Central memory CD8-positive, alpha-beta T cell (primary cell): Measurements from ENCODE around the gene KRT38.
A peak's percentile ranks its signal among the peaks of the same experiment; 100 is the strongest.
"Not testable (repeated sequence)": the region's sequence is repeated elsewhere in the genome, so short reads cannot be mapped to it uniquely, and the experiment has no call there.

Experiments
- ATAC-seq: fragments of 150-1000 bp; cut with Tn5 transposase; replicated peaks from 2 replicates; pipeline ENCODE4 v1.10.0; 2022; ENCODE audit warnings: mild to moderate bottlenecking, moderate FRiP score, moderate number of reproducible peaks; ENCODE audit not compliant: poor library complexity, severe bottlenecking; ENCODE audit errors: extremely low read depth
- DNase-seq, 2 donors: peaks; one replicate each; pipeline ENCODE4 v3.0.0; 2021; ENCODE audit warnings: low spot score in 2 of 2
- H3K27ac Mint-ChIP-seq: one replicate; pipeline ENCODE4 v1.8.0; 2022; ENCODE audit warnings: low read depth, mild to moderate bottlenecking, moderate library complexity, mixed read lengths
- H3K27me3 Mint-ChIP-seq: one replicate; pipeline ENCODE4 v1.8.0; 2022; ENCODE audit warnings: mixed read lengths
- H3K36me3 Mint-ChIP-seq: one replicate; pipeline ENCODE4 v1.8.0; 2022; ENCODE audit warnings: mild to moderate bottlenecking, moderate library complexity, mixed read lengths; ENCODE audit not compliant: insufficient read depth
- H3K4me1 Mint-ChIP-seq: one replicate; pipeline ENCODE4 v1.8.0; 2022; ENCODE audit warnings: mixed read lengths
- H3K4me3 Mint-ChIP-seq: one replicate; pipeline ENCODE4 v1.8.0; 2022; ENCODE audit warnings: mild to moderate bottlenecking, moderate library complexity, mixed read lengths
- H3K9me3 Mint-ChIP-seq: one replicate; pipeline ENCODE4 v1.8.0; 2022; ENCODE audit warnings: mixed read lengths

The KRT38 gene

GRCh38 chr17:41433586-41433985 is 7.2 kb downstream of the KRT38 start:
- Mint-ChIP-seq H3K4me3 (no peak overlapping the region), H3K27ac (no peak overlapping the region)
- no peak for ATAC-seq

DNA sequence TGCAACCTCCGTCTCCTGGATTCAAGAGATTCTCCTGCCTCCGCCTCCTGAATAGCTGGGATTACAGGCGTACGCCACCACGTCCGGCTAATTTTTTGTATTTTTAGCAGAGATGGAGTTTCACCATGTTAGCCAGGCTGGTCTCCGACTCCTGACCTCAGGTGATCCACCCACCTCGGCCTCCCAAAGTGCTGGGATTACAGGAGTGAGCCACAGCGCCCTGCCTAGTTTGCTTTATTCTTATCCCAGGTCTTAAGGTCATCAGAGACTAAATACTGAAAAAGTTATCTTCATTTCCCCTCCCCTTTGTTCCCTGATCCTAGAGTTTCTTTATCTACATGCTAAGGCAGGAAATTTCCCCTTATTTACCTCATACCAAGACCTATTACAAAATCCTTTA is 10.4 kb downstream of the KRT38 start:
- H3K27ac Mint-ChIP-seq, H3K4me1 Mint-ChIP-seq, H3K9me3 Mint-ChIP-seq, H3K36me3 Mint-ChIP-seq, ATAC-seq, H3K4me3 Mint-ChIP-seq, DNase-seq: not testable (repeated sequence)
- H3K27me3 Mint-ChIP-seq = peaks cover 42% of the 10 kb centered on the region

More at GRCh38 chr17:41433586-41433985, 7.2 kb downstream of the KRT38 start:
- Mint-ChIP-seq H3K27me3 (peaks cover 35% of the 10 kb centered on the region), H3K9me3 (no peaks in the 10 kb centered on the region), H3K36me3 (peaks cover 1% of the 10 kb centered on the region), H3K4me1 (no peaks in the 10 kb centered on the region)
- DNase-seq = no peak

DNA sequence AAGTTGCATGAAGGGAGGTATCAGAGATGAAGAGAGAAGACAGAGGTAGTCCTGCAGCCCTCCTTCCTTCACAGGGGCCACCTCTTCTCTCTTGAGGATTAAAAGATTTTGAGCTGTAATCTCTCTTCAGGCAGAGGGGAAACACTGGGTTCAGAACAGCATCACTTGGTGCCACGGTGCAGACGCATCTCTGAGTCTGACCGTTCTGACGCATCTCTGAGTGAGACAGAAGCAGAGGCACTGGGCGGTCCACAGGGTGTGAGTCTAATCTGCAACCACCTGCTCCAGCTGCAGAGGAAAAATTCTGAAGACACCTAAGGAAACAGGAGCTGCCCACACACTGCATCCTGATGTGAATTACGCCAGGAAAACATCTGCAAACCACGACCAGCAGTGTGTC is 11.1 kb downstream of the KRT38 start:
- ATAC-seq = no peak
- no peaks in the 10 kb centered on the region for H3K9me3 Mint-ChIP-seq
- H3K4me3 Mint-ChIP-seq = no peak overlapping the region
- H3K27ac Mint-ChIP-seq = no peak overlapping the region
- H3K27me3 Mint-ChIP-seq = peaks cover 45% of the 10 kb centered on the region
- DNase-seq = no peak
- H3K36me3 Mint-ChIP-seq = no peaks in the 10 kb centered on the region
- no peaks in the 10 kb centered on the region for H3K4me1 Mint-ChIP-seq

- H3K4me3 Mint-ChIP-seq = no peak overlapping the region
- no peaks in the 10 kb centered on the region for H3K9me3 Mint-ChIP-seq
- no peak for DNase-seq
- no peaks in the 10 kb centered on the region for H3K4me1 Mint-ChIP-seq
- peaks cover 46% of the 10 kb centered on the region for H3K27me3 Mint-ChIP-seq
- H3K36me3 Mint-ChIP-seq = no peaks in the 10 kb centered on the region
- no peak for ATAC-seq
- H3K27ac Mint-ChIP-seq = no peak overlapping the region
Observed at GRCh38 chr17:41428591-41429291, 12.0 kb downstream of the KRT38 start.

DNA sequence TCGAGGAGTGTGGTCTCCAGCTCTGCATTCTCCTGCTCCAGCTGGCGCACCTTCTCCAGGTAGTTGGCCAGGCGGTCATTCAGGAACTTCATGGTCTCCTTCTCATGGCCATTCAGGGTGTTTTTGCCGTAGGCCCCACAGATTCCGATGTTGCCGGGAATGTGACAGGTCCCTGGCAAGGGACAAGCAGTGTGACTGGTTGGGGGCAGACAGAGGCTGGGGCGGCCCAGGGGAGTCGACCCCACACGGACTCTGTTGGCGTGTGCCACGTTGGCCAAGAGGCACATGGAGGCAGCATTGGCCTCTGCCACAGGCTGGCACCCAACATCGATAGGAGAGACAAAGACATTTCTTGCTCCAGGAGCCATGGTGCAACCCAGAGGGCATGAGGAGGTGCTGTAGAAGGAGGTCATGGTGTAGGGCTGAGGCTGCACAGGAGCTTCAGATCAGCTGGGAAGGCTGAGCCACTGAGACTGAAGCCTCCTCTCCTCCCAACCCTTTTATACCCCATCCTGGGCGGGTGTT is 16.6 kb downstream of the KRT38 start, which contains the start of gene KRT37:
Gene KRT37, minus strand, starts transcription at position 475 of the 525 bp plus-strand sequence. Its CDS starts 62 bp downstream, at position 413.
- Mint-ChIP-seq H3K9me3 (no peaks in the 10 kb centered on the region), H3K27ac (no peak within 1 kb of the TSS), H3K4me3 (no peak within 1 kb of the TSS), H3K27me3 (peaks cover 44% of the 10 kb centered on the region), H3K36me3 (no peaks in the 10 kb centered on the region), H3K4me1 (peaks cover 15% of the 10 kb centered on the region)
- DNase-seq = no peak
- ATAC-seq = no peak

GRCh38 chr17:41422586-41422985 is 18.2 kb downstream of the KRT38 start:
- Mint-ChIP-seq H3K27me3 (peaks cover 35% of the 10 kb centered on the region), H3K4me1 (peaks cover 17% of the 10 kb centered on the region)
- not testable (repeated sequence) for H3K9me3 Mint-ChIP-seq, ATAC-seq, H3K27ac Mint-ChIP-seq, H3K36me3 Mint-ChIP-seq, DNase-seq, H3K4me3 Mint-ChIP-seq

GRCh38 chr17:41421617-41422016 is 19.2 kb downstream of the KRT38 start:
- Mint-ChIP-seq H3K9me3 (no peaks in the 10 kb centered on the region), H3K4me3 (no peak overlapping the region), H3K27me3 (peaks cover 35% of the 10 kb centered on the region), H3K36me3 (no peaks in the 10 kb centered on the region), H3K27ac (no peak overlapping the region), H3K4me1 (peaks cover 23% of the 10 kb centered on the region)
- ATAC-seq = no peak
- no peak for DNase-seq

DNA sequence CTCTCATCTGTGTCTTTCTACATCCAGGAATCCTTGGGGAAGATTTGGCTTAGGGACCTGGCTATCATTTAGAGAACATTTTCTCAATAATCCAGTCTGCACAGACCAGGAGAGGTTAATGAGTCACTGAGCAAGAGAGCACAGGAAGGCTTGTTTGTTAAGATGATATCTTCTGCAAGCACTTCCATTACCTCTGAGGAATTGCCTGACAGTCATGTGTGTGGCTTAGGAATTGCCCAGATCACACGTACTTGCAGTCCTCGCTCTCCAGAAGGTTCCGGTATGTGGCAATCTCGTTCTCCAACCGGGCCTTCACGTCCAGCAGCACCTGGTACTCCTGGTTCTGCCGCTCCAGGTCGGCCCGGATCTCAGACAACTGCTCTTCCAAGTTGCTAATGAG is 19.7 kb downstream of the KRT38 start:
- ATAC-seq (no peak), DNase-seq (no peak)
- H3K27me3 Mint-ChIP-seq = peaks cover 35% of the 10 kb centered on the region
- no peak overlapping the region for H3K27ac Mint-ChIP-seq
- H3K9me3 Mint-ChIP-seq = no peaks in the 10 kb centered on the region
- peaks cover 23% of the 10 kb centered on the region for H3K4me1 Mint-ChIP-seq
- no peaks in the 10 kb centered on the region for H3K36me3 Mint-ChIP-seq
- H3K4me3 Mint-ChIP-seq = no peak overlapping the region

- Mint-ChIP-seq H3K9me3 (no peaks in the 10 kb centered on the region), H3K4me3 (no peak overlapping the region), H3K27ac (peak overlapping the region; percentile 62), H3K27me3 (peaks cover 29% of the 10 kb centered on the region), H3K4me1 (peaks cover 23% of the 10 kb centered on the region), H3K36me3 (no peaks in the 10 kb centered on the region)
- ATAC-seq (no peak), DNase-seq (no peak)
Observed at GRCh38 chr17:41420134-41420533, 20.6 kb downstream of the KRT38 start.

- no peaks in the 10 kb centered on the region for H3K9me3 Mint-ChIP-seq
- H3K27me3 Mint-ChIP-seq = peaks cover 28% of the 10 kb centered on the region
- peak overlapping the region; percentile 62 for H3K27ac Mint-ChIP-seq
- peaks cover 23% of the 10 kb centered on the region for H3K4me1 Mint-ChIP-seq
- no peak for ATAC-seq
- no peaks in the 10 kb centered on the region for H3K36me3 Mint-ChIP-seq
- DNase-seq = no peak
- H3K4me3 Mint-ChIP-seq = no peak overlapping the region
Observed at GRCh38 chr17:41419716-41420115, 21.1 kb downstream of the KRT38 start.

DNA sequence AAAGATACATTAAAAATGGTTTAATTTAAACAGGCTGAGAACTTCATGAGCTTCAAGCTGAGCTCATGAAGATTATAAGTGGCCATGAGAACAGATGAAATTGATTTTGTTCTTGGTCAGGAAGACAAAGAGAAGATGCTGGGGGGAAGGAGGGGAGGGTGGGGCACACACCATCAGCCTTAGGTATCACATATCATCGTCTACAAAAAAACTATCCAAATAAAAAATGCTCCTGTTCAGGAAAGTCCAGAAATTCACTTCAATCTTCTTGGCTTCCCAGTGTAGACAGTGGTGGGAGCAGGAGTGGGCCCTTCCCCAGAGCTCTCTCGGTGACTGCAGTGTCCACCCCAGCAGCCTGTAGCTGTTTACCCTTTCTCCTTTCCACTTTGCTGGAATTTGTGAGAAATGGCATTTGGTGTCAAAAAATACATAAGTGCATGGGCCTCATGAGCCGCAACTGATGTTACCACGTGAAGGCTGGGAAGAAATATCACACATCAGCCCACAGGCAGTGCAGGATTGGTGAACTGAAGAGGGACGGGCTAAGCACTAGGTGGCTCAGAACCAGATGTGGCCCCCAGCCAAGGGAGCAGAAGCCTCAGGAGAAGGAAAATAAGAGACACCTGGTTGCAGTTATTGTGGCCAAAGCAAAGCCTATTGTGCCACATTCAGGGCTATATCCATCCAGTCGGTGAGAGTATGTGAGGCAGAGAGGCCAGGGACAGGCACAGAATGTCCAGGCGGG is 22.5 kb downstream of the KRT38 start:
- ATAC-seq (no peak), DNase-seq (no peak)
- H3K36me3 Mint-ChIP-seq = no peaks in the 10 kb centered on the region
- peak overlapping the region; percentile 26 for H3K27ac Mint-ChIP-seq
- peaks cover 23% of the 10 kb centered on the region for H3K27me3 Mint-ChIP-seq
- no peak overlapping the region for H3K4me3 Mint-ChIP-seq
- no peaks in the 10 kb centered on the region for H3K9me3 Mint-ChIP-seq
- peaks cover 23% of the 10 kb centered on the region for H3K4me1 Mint-ChIP-seq

DNA sequence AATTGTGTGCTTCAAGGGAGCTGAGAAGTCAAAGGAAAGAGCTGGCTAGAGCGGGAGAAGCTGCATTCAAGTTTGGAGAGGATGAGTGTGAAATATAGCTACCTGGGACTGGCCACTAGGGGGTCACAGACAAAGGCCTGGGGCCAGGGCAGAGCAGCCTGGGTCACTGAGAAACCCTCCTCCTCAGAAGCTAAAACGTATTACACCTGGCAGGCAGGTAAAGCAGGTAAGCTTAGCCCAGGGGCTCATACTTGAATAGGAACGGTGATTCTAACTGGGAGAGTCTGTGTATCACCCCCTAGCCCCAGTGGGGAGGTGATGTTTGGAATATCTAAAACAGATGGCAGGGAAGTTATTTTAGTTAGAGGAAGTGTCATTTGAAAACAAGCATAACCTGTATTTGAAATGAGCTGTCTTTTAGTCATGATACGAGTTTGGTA is 23.2 kb downstream of the KRT38 start:
- Mint-ChIP-seq H3K4me3 (no peak overlapping the region), H3K9me3 (no peaks in the 10 kb centered on the region), H3K27ac (peak overlapping the region; percentile 26), H3K36me3 (no peaks in the 10 kb centered on the region), H3K4me1 (peaks cover 23% of the 10 kb centered on the region), H3K27me3 (peaks cover 16% of the 10 kb centered on the region)
- no peak for DNase-seq
- ATAC-seq = no peak

- peak overlapping the region; percentile 26 for H3K27ac Mint-ChIP-seq
- H3K4me3 Mint-ChIP-seq = no peak overlapping the region
- DNase-seq (no peak), ATAC-seq (no peak)
- peaks cover 15% of the 10 kb centered on the region for H3K27me3 Mint-ChIP-seq
- peaks cover 23% of the 10 kb centered on the region for H3K4me1 Mint-ChIP-seq
- no peaks in the 10 kb centered on the region for H3K36me3 Mint-ChIP-seq
- no peaks in the 10 kb centered on the region for H3K9me3 Mint-ChIP-seq
Observed at GRCh38 chr17:41417127-41417526, 23.7 kb downstream of the KRT38 start.
